Liver (tissue), 9 donors: ENCODE results near the gene GALNT4. TPM values are rescaled to one million over a fixed set of nuclear protein-coding genes. Genes with fewer than 3 reads are reported as not detected.

Source experiments
- DNase-seq: peaks from one replicate; pipeline ENCODE4 v3.0.0-alpha.2; 2017; ENCODE audit warnings: low spot score
- H3K27ac ChIP-seq, 2 donors: one replicate each; pipeline ENCODE4 v1.7.0; 2013; ENCODE audit warnings: inconsistent platforms in 2 of 2, low read length in 2 of 2, control low read depth in 1 of 2, low read depth in 1 of 2, mild to moderate bottlenecking in 1 of 2
- H3K27me3 ChIP-seq, 4 donors: one replicate each; pipeline versions ENCODE4 v1.6.1 to v1.7.0; 2013; ENCODE audit warnings: low read length in 3 of 4, inconsistent platforms in 1 of 4, mild to moderate bottlenecking in 1 of 4, moderate library complexity in 1 of 4; ENCODE audit not compliant: control insufficient read depth in 4 of 4, insufficient read depth in 4 of 4
- H3K36me3 ChIP-seq, 4 donors: one replicate each; pipeline versions ENCODE4 v1.6.1 to v1.7.0; 2013; ENCODE audit warnings: low read length in 3 of 4, mild to moderate bottlenecking in 3 of 4, low read depth in 1 of 4, moderate library complexity in 1 of 4; ENCODE audit not compliant: control insufficient read depth in 4 of 4, insufficient read depth in 3 of 4
- H3K4me1 ChIP-seq, 4 donors: one replicate each; pipeline versions ENCODE4 v1.6.1 to v1.7.0; 2013; ENCODE audit warnings: low read length in 3 of 4, mild to moderate bottlenecking in 3 of 4, moderate library complexity in 1 of 4; ENCODE audit not compliant: control insufficient read depth in 4 of 4, insufficient read depth in 4 of 4
- H3K4me3 ChIP-seq, 3 donors: one replicate each; pipeline versions ENCODE4 v1.6.1 to v1.7.0; 2013; ENCODE audit warnings: low read length in 3 of 3, control low read depth in 1 of 3, low read depth in 1 of 3, mild to moderate bottlenecking in 1 of 3
- H3K9ac ChIP-seq, 2 donors: one replicate each; pipeline ENCODE4 v1.7.0; 2013; ENCODE audit warnings: low read length in 2 of 2, mild to moderate bottlenecking in 2 of 2, moderate library complexity in 2 of 2, control low read depth in 1 of 2, low read depth in 1 of 2
- H3K9me3 ChIP-seq, 4 donors: one replicate each; pipeline versions ENCODE4 v1.6.1 to v1.7.0; 2013; ENCODE audit warnings: low read length in 3 of 4; ENCODE audit not compliant: control insufficient read depth in 4 of 4
- CTCF ChIP-seq: fragments of 150-350 bp; IDR thresholded peaks from 2 replicates; pipeline ENCODE4 v1.5.1; 2017; ENCODE audit warnings: improper control_type of control experiment, low read depth, low read length; ENCODE audit not compliant: missing input control
- GABPA ChIP-seq, 2 donors: IDR thresholded peaks in 1 of 2; conservative IDR thresholded peaks in 1 of 2; 2 replicates each; pipeline ENCODE4 v1.6.1; 2016; ENCODE audit warnings: antibody characterized with exemption in 2 of 2, mild to moderate bottlenecking in 1 of 2, moderate library complexity in 1 of 2
- HNF4A ChIP-seq, 2 donors: conservative IDR thresholded peaks; 2 replicates each; pipeline ENCODE4 v1.6.1; 2016; ENCODE audit warnings: antibody characterized with exemption in 2 of 2, mild to moderate bottlenecking in 2 of 2
- HNF4G ChIP-seq: IDR thresholded peaks from 2 replicates; pipeline ENCODE4 v1.6.1; 2016; ENCODE audit warnings: antibody characterized with exemption
- JUND ChIP-seq, 2 donors: IDR thresholded peaks; 2 replicates each; pipeline ENCODE4 v1.6.1; 2016; ENCODE audit warnings: antibody characterized with exemption in 2 of 2
- RAD21 ChIP-seq, 2 donors: IDR thresholded peaks; 2 replicates each; pipeline ENCODE4 v1.6.1; 2016; ENCODE audit warnings: antibody characterized with exemption in 2 of 2, mild to moderate bottlenecking in 2 of 2
- RXRA ChIP-seq, 2 donors: IDR thresholded peaks; 2 replicates each; pipeline ENCODE4 v1.6.1; 2017 to 2018; ENCODE audit warnings: antibody characterized with exemption in 2 of 2, mild to moderate bottlenecking in 1 of 2
- SP1 ChIP-seq: IDR thresholded peaks from 2 replicates; pipeline ENCODE4 v1.6.1; 2018; ENCODE audit warnings: antibody characterized with exemption, mild to moderate bottlenecking
- TAF1 ChIP-seq: conservative IDR thresholded peaks from 2 replicates; pipeline ENCODE4 v1.6.1; 2016; ENCODE audit warnings: antibody characterized with exemption, mild to moderate bottlenecking
- ZBTB33 ChIP-seq: IDR thresholded peaks from 2 replicates; pipeline ENCODE4 v1.6.1; 2016; ENCODE audit warnings: antibody characterized with exemption
- WGBS: extraction: QIAGEN DNeasy Blood & Tissue Kit; methylation state at CpG from one replicate; pipeline ENCODE4 v1.1.7; 2013; 5-methylcytosine and 5-hydroxymethylcytosine counted together
- polyA plus RNA-seq, 2 donors: library from polyadenylated mRNA; stranded (reverse) in 1 of 2; unstranded in 1 of 2; fragments of 200-250 nt in 1 of 2; fragments of >200 nt in 1 of 2; fragmentation: Nextera tagmentation in 1 of 2; extraction: Ambion mirVana in 1 of 2; gene quantifications; one replicate each; pipeline versions ENCODE4 v1.2.1 to v1.2.3, GENCODE V29; 2013 to 2015
- total RNA-seq, 2 donors: library from RNA; depleted of rRNA; stranded (reverse); fragments of >200 nt; gene quantifications; one replicate each; pipeline ENCODE4 v1.2.3, GENCODE V29; 2014
- TF ChIP-seq, protein P1 (sequence below): IDR thresholded peaks from 2 replicates; pipeline ENCODE4 v1.6.1; 2016; ENCODE audit warnings: antibody characterized with exemption
- TF ChIP-seq, protein P2 (sequence below): IDR thresholded peaks from 2 replicates; pipeline ENCODE4 v1.6.1; 2016; ENCODE audit warnings: antibody characterized with exemption, mild to moderate bottlenecking
- TF ChIP-seq, protein P3 (sequence below): IDR thresholded peaks from 2 replicates; pipeline ENCODE4 v1.6.1; 2016; ENCODE audit warnings: antibody characterized with exemption
- donor health status: healthy.
- donor health status: healthy.
- donor health status: healthy.
- donor health status: healthy.
- donor health status: healthy.

GALNT4 gene
- total RNA-seq (10 to 100 TPM in 1 of 2 donors, 1 to 10 TPM in 1; 8.6 to 17.1 TPM), polyA plus RNA-seq (1 to 10 TPM; 1.7 to 2.7 TPM)

DNA sequence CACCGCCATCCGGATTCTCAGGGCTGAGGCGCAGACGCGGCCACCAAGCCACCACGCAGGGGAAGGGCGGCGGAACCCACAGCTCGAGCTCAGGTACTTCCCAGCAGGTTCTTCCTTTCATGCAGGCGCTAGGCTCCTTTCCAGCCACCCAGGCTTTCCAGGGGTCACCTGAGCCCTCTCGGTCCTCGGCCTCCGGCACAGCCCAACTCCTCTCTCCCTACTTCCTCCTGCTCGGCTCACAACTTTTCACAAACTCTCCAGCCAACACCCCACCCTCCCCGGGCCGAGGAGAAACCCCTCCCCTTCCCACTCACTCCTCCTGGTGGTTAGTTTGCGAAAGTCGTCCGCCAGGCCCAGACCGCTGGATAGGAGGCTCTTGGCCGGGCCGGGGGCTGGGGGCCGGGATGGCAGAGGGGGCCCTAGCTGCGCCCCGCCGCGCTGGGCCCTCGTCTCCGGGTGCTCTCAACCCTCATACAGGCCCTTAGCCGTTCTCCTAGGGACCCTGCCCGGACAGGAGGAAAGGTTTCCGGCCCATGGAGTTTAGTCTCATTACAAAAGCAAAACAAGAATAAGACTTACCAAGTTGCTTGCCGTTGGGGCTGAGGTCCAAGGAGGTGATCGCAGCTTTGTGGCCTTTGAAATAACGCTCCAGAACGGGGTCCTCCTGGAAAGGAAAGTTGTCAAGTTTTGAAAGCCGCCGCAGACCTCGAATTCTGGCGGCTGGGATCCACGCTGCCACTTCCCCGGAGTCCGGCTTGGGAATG lies at the start of gene GALNT4:
Gene GALNT4, minus strand, starts transcription at position 256 of the 764 bp plus-strand sequence. Its CDS starts 247 bp downstream, at position 9.
- Histone ChIP-seq H3K9me3 (no peaks in the 10 kb centered on the region), H3K4me1 (peaks cover 5 to 40% (median 37%) of the 10 kb centered on the region in 4 donors), H3K9ac (peak within 1 kb of the TSS; percentile 87 to 96), H3K36me3 (no peaks in the 10 kb centered on the region), H3K4me3 (peak within 1 kb of the TSS; percentile 73 to 89 (median 87)), H3K27ac (peak within 1 kb of the TSS; percentile 93 to 97), H3K27me3 (no peaks in the 10 kb centered on the region)
- TF ChIP-seq JUND (IDR thresholded peaks at IDR 0.05) (no peak), HNF4A (conservative IDR thresholded peaks at IDR 0.05) (peak in 1 of 2 donors; percentile 23), HNF4G (no peak), TAF1 (peak; percentile 79), GABPA (IDR thresholded peaks at IDR 0.05 in 1 of 2, conservative IDR thresholded peaks at IDR 0.05 in 1 of 2) (no peak), CTCF (peak; percentile 57), ZBTB33 (no peak), SP1 (no peak), RAD21 (IDR thresholded peaks at IDR 0.05) (peak; percentile 69 to 84), RXRA (IDR thresholded peaks at IDR 0.05) (peak in 1 of 2 donors; percentile 18)
- TF ChIP-seq, protein P1, sequence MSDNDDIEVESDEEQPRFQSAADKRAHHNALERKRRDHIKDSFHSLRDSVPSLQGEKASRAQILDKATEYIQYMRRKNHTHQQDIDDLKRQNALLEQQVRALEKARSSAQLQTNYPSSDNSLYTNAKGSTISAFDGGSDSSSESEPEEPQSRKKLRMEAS: no peak
- TF ChIP-seq, protein P2, sequence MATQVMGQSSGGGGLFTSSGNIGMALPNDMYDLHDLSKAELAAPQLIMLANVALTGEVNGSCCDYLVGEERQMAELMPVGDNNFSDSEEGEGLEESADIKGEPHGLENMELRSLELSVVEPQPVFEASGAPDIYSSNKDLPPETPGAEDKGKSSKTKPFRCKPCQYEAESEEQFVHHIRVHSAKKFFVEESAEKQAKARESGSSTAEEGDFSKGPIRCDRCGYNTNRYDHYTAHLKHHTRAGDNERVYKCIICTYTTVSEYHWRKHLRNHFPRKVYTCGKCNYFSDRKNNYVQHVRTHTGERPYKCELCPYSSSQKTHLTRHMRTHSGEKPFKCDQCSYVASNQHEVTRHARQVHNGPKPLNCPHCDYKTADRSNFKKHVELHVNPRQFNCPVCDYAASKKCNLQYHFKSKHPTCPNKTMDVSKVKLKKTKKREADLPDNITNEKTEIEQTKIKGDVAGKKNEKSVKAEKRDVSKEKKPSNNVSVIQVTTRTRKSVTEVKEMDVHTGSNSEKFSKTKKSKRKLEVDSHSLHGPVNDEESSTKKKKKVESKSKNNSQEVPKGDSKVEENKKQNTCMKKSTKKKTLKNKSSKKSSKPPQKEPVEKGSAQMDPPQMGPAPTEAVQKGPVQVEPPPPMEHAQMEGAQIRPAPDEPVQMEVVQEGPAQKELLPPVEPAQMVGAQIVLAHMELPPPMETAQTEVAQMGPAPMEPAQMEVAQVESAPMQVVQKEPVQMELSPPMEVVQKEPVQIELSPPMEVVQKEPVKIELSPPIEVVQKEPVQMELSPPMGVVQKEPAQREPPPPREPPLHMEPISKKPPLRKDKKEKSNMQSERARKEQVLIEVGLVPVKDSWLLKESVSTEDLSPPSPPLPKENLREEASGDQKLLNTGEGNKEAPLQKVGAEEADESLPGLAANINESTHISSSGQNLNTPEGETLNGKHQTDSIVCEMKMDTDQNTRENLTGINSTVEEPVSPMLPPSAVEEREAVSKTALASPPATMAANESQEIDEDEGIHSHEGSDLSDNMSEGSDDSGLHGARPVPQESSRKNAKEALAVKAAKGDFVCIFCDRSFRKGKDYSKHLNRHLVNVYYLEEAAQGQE: peak; percentile 48
- TF ChIP-seq, protein P3, sequence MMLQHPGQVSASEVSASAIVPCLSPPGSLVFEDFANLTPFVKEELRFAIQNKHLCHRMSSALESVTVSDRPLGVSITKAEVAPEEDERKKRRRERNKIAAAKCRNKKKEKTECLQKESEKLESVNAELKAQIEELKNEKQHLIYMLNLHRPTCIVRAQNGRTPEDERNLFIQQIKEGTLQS: no peak
- under 1% methylated on average over 43 of the region's 43 CpGs for WGBS
- peak; percentile 88 for DNase-seq
